NCI-H128 (cell line): Measurements from ENCODE around the gene FOXI2.

Experiments
- DNase-seq: peaks from one replicate; lab custom pipeline; 2025; ENCODE audit not compliant: unreplicated experiment; lab: John Stamatoyannopoulos, UW

Gene FOXI2

DNA sequence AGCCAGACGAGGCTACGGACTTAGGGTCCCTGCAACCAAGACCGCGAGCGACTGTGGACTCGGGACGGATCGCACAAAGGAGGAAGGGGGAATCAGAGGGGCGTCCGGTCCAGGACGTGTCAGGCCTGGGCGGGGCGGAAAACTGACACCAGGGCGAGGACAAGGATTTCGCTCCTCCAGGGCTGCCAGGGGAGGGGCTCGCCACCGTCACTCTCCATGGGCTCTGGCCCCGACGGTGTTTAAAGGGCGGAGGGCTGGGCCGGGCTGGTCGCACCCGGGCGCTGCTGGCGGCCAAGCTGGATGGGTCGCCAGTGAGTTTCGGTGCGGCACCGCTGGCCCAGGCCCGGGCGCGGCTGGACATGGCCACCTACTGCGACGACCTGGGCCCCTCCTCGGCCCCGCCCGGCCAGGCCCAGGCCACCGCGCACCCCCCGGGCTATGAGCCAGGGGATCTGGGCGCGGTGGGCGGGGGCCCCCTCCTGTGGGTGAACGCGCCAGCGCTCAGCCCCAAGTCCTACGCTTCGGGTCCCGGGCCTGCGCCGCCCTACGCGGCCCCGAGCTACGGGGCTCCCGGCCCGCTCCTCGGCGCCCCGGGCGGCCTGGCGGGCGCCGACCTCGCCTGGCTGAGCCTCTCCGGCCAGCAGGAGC is at the start of gene FOXI2:
FOXI2 (plus strand) TSS at position 271 of the 648 bp plus-strand sequence; CDS start at position 360, 89 bp downstream.
- no peak for DNase-seq

GRCh38 chr10:127687548-127687947 is 49.4 kb upstream of the FOXI2 start:
- no peak for DNase-seq

- DNase-seq = no peak
These were observed 46.7 kb upstream of the FOXI2 start for GRCh38 chr10:127690176-127690835.

DNA sequence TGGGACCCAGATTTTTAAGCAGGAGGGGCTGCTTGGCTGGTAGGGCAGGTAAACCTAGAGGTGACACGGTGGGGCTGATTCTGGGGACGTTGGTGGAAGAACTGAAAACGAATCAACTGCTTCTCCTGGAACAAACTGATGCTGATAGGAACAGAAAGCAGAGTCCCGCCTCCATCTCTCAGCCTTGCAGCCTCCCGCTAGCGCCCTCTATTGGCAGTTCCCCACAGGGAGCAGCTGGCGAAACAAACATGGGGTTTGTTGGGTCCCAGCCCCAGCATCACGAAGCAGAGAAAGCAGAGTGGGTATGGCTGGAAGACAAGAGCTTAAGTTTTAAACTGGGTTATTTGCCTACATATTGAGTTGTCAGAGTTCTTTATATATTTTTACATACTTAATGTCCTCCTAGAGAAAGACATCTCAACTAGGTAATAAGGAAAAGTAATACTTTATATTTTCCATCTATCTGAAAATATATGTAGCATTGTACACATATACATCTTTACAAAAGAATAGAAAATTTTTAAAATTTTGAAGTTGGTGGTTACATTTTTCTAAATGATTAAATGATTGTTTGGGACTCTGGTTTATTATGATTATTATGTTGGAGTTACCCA is 42.3 kb upstream of the FOXI2 start:
- no peak for DNase-seq

DNA sequence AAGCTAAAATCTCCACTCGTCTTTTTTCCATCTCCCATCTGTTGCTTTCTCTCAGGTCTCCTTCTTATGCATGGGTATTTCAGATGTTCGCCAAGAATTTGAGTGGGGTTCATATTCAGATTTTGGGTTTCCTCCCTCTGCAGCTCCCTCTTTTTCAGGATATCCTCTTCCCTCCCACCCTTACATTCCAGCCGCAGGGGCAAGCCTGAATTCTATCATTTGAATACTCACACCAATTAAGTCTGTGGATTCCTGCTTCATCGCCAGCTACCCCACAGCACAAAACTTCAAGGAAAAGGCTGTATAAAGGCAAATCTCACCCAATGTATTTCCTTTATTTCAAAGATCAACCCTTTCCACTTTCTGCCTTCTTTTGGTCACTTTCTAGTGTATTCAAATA is 41.6 kb upstream of the FOXI2 start:
- no peak for DNase-seq

DNA sequence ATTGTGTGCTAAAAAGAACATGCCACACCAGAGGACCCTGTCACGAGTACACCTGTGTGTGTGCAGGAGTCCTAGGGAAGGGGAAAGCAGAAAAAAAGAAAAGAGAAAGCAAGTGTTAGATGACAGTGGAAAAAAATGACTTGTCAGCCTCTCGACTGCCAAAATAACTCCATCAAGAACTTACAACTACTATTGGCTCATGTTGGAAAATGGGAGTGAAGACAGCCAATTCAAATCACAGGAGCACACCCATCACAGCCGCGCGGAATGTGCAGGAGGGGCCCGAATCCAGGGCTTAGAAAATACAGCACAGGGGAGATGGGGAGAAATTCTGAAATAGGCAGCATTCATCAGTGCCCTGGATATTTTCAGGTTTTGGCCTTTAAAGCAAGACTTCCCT is 38.1 kb upstream of the FOXI2 start:
- DNase-seq = no peak

- DNase-seq = no peak
These were observed 37.7 kb upstream of the FOXI2 start for GRCh38 chr10:127699311-127699710.

DNA sequence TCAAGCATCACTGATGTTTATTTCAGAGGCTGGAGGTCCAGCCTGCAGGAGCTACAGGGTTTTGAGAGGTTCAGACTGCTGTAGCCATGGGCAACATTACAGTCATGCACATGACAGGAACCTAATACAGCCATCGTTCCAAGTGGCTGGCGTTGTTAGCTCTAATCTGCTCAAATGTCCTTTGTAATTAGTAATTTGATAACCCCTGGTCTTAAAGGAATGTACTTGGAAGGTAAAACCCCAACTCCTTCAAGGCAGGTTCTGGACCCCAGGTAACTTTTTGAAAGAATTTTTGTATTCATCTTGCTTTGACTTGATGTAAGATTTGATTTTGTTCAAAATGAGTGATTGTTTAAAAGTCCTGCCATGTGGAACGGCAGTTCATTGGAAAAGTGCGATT is 34.7 kb upstream of the FOXI2 start:
- no peak for DNase-seq

- DNase-seq = no peak
These were observed 21.7 kb upstream of the FOXI2 start for GRCh38 chr10:127715249-127715648.

DNA sequence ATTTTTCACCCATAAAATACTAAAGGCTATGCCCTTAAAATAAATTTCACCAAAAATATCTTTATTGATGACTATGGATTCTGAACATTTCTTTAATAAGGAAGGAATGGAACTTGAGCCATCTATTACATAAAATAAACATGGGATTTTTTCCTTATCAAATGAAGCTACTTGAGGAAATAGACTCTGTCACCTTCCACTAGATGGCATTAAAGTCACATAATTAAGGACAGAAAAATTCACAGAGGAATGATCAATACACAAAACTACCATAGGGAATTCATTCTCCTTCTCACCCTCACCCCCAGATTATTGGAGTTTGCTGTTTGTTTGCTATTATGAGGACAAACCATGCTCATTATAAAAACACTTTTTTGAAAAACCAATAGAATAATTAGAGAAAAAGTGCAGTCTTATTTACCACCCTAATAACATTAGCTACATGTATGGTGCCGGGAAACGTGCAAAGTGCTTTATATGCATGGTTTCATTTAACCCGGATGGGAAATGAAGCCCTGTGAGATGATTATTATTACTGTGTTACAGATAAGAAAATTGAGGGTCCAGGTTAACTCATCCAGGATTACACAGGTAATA is 21.1 kb upstream of the FOXI2 start:
- no peak for DNase-seq

DNA sequence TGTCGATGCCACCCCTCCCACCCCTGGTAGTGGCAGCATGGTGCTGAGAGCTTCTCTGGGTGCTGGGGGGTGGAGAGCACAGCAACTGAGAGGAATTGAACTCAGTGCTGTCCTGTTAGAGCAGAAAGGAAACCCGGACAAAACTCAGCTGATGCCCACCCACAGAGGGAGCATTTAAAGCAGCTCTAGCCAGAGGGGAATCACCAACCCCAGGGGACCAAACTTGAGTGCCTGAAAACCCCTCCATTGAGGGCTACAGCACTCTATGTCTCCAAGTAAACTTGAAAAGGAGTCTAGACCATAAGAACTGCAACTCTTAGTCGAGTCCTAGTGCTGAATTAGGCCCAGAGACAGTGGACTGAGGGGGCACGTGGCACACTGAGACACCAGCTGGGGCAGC is 16.8 kb upstream of the FOXI2 start:
- DNase-seq = no peak

- no peak for DNase-seq
These were observed 16.1 kb upstream of the FOXI2 start for GRCh38 chr10:127720903-127721302.

DNA sequence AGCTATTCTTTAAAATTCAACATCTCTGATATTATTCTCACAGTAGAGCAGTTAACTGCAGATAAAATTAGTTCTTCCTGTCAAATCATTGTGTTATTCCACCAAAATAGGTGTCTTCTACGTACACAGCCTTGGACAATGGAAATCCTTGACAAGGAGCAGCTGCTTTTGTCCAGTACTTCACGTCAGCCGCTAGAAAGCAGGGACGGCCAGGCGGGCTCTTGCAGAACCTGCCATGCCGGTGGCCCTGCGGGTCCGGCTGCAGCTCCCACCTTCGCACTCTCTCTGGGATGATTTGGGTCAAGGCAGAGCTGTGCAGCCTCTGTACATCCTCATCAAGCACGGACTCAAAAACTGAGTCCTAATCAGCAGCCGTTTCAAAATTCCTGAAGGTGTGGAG is 2.2 kb upstream of the FOXI2 start:
- DNase-seq = no peak

DNA sequence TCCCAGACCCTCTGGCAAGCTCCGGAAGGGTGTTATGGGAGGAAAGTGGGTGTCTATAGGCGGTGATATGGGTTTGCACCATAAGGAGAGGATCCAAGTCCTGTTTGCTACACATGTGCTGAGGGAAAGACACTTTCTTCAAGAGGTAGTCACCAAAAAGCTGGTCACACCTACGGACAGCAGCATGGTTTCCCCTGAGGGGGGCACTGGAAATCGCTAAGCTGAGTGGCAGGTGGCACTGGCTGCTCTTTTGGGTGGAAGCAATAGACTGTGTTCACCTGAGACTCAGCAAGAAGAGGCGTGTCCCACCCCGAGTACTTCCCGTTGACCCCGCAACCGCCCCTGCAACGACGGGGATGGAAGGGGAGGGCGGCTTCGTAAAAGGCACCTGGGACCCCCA is 1.8 kb upstream of the FOXI2 start:
- no peak for DNase-seq

GRCh38 chr10:127735723-127736221 is 1.2 kb upstream of the FOXI2 start:
- no peak for DNase-seq

GRCh38 chr10:127736222-127736914 is 617 bp upstream of the FOXI2 start:
- DNase-seq = no peak

DNA sequence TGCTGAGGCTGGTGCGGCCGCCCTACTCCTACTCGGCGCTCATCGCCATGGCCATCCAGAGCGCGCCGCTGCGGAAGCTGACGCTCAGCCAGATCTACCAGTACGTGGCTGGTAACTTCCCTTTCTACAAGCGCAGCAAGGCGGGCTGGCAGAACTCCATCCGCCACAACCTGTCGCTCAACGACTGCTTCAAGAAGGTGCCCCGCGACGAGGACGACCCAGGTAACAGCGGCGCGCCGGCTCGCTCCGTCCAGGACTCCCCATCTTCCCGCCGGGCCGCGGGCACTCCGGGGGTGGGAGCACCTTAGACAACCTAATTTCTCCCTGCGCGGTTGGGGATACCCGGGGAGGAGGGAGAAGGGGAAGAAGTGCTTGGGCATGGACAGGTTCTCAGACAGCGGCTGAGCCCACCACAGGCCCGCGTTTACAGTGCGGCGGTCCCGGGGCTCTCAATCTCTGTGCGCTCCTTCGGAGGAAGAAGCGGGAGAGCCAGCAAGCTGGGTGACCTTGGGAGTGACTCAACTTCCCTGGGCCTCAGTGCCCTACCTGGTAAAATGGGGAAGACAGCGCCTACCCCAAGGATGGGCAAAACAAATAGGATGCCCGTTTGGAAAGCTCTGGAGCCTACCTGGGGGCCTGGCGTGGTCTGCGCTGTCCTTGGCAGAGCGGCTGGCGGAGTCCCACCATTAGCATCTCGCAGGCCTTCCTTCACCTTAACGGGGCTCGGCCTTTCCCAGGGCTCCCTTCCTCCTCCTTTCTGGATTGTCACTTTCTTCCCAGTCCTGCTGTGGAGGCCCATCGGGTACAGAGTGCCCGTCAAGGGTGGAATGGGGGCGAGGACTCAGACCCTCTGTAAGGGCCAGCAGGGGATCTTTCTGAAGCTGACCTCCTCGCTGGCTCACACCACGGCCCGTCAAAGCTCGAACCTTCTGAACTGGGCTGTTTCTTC is 852 bp downstream of the FOXI2 start:
- DNase-seq = no peak

DNA sequence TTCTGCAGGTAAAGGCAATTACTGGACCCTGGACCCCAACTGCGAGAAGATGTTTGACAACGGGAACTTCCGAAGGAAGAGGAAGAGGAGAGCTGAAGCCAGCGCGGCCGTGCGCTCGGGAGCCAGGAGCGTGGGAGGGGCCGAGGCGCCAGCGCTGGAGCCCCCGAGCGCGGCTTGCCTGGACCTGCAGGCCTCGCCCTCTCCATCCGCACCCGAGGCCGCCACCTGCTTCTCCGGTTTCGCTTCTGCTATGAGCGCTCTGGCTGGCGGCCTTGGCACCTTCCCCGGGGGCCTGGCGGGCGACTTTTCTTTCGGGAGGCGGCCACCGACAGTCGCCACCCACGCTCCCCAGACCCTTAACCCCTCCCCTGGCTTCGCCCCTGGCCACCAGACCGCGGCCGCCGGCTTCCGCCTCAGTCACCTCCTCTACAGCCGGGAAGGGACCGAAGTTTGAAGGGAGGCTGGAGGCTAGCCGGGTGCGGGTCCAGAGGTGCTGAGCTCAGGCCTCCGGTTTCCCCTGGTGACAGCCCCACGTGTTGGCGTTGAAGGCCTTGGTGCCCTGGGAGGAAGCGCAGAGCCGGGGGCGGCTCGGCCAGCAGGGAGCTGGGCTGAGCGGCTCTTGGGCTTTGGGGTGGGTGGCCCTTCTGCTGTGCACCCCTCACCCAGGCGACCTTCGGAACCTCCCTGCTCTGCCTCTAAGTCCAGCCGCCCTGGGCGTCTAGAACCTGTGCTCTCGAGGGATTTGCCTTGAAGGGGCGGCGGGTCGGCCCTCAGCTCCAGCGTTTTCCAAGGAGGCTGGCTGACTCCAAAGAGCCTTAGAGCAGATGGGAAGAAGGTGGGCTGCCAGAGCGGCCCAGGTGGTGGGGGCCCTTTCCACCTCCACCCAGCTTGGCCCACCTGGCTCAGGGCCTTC is 1.8 kb downstream of the FOXI2 start:
- peak; percentile 3 for DNase-seq

- DNase-seq = no peak
These were observed 2.9 kb downstream of the FOXI2 start for GRCh38 chr10:127739908-127740307.
